CD1c-positive myeloid dendritic cell (primary cell): Measurements from ENCODE around the gene ACACB.

Experiments used
- DNase-seq: peaks from one replicate; pipeline ENCODE4 v3.0.0-alpha.2; 2016; ENCODE audit errors: extremely low spot score

ACACB gene

GRCh38 chr12:109173443-109174240 is 57.3 kb downstream of the ACACB start:
- DNase-seq = no peak

GRCh38 chr12:109174468-109174867 is 58.1 kb downstream of the ACACB start:
- DNase-seq = no peak

- DNase-seq = no peak
Observed at GRCh38 chr12:109178532-109178931, 62.1 kb downstream of the ACACB start.

GRCh38 chr12:109179927-109180326 is 63.5 kb downstream of the ACACB start:
- no peak for DNase-seq

GRCh38 chr12:109182041-109182839 is 65.9 kb downstream of the ACACB start:
- no peak for DNase-seq

- DNase-seq = no peak
Observed at GRCh38 chr12:109185441-109185840, 69.1 kb downstream of the ACACB start.

- DNase-seq = no peak
Observed at GRCh38 chr12:109186993-109187653, 70.7 kb downstream of the ACACB start.

- DNase-seq = no peak
Observed at GRCh38 chr12:109188108-109188712, 71.8 kb downstream of the ACACB start.

GRCh38 chr12:109189291-109189690 is 72.9 kb downstream of the ACACB start:
- DNase-seq = no peak

GRCh38 chr12:109191621-109192250 is 75.3 kb downstream of the ACACB start:
- no peak for DNase-seq

- DNase-seq = no peak
Observed at GRCh38 chr12:109192358-109192757, 76.0 kb downstream of the ACACB start.

GRCh38 chr12:109193896-109194295 is 77.5 kb downstream of the ACACB start:
- no peak for DNase-seq

- no peak for DNase-seq
Observed at GRCh38 chr12:109196332-109196731, 79.9 kb downstream of the ACACB start.

- no peak for DNase-seq
Observed at GRCh38 chr12:109197327-109197726, 80.9 kb downstream of the ACACB start.

- DNase-seq = no peak
Observed at GRCh38 chr12:109199324-109199723, 82.9 kb downstream of the ACACB start.

- no peak for DNase-seq
Observed at GRCh38 chr12:109200825-109201495, 84.6 kb downstream of the ACACB start.

GRCh38 chr12:109201496-109201885 is 85.1 kb downstream of the ACACB start:
- DNase-seq = no peak

GRCh38 chr12:109202770-109203169 is 86.4 kb downstream of the ACACB start:
- no peak for DNase-seq

GRCh38 chr12:109203480-109203879 is 87.1 kb downstream of the ACACB start:
- no peak for DNase-seq

- DNase-seq = no peak
Observed at GRCh38 chr12:109209082-109209481, 92.7 kb downstream of the ACACB start.
